Measurements from ENCODE around the gene MSLN. TPM values are rescaled to one million over a fixed set of nuclear protein-coding genes. Genes with fewer than 3 reads are reported as not detected.

The MSLN gene
- polyA plus RNA-seq, 1 donor (not counting 4 experiments of a cell fraction or from before 2014, with no cell fraction given) = 8.5 TPM

DNA sequence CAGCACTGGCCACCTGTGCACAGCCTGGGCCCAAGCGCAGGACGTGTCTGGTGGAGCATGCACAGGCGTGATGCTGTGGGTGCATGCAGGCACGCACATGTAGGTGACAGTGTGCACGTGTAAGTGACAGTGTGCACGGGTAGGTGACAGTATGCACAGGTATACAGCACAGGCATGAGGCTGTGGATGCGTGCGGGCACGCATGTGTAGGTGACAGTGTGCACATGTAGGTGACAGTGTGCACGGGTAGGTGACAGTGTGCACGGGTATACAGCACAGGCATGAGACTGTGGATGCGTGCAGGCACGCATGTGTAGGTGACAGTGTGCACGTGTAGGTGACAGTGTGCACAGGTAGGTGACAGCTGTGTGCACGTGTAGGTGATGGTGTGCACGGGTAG is 19.8 kb downstream of the MSLN start:
- dilution Hi-C loops (cut with MboI; ENCODE audit: extremely low pct_ligation_motif_present, low sequenced_read_pairs) = no loop called here
- Histone ChIP-seq H3K36me3 (ENCODE audit: control insufficient read depth in 2 of 2, extremely low read depth in 1 of 2, insufficient read depth in 2 of 2, low read length in 2 of 2) (peaks cover 0 to under 1% of the 10 kb centered on the region in 2 experiments), H3K9me3 (ENCODE audit: control insufficient read depth, low read depth, low read length) (no peaks in the 10 kb centered on the region), H3K27ac (ENCODE audit: control insufficient read depth, insufficient read depth, low read length) (no peak overlapping the region), H3K9ac (ENCODE audit: control insufficient read depth, extremely low read depth, insufficient read depth, low read length) (no peak overlapping the region), H3K79me2 (ENCODE audit: control insufficient read depth, insufficient read depth, low read length) (no peaks in the 10 kb centered on the region), H3K9me1 (ENCODE audit: control insufficient read depth, extremely low read depth, insufficient read depth, low read length) (no peaks in the 10 kb centered on the region), H3K4me1 (ENCODE audit: control insufficient read depth, extremely low read depth, insufficient read depth, low read length) (peaks cover 23% of the 10 kb centered on the region), H3K27me3 (ENCODE audit: control insufficient read depth, extremely low read depth, insufficient read depth, low read length) (peaks cover 15% of the 10 kb centered on the region), H2AFZ (ENCODE audit: control insufficient read depth, low read length) (no peak overlapping the region), H4K20me1 (ENCODE audit: control insufficient read depth, extremely low read depth, insufficient read depth, low read length) (peaks cover 5% of the 10 kb centered on the region), H3K4me3 (ENCODE audit: control insufficient read depth in 2 of 3, extremely low read depth in 1 of 3, insufficient read depth in 2 of 3, low read depth in 1 of 3, low read length in 3 of 3) (no peak overlapping the region), H3K4me2 (ENCODE audit: control insufficient read depth, extremely low read depth, insufficient read depth, low read depth, low read length) (no peak overlapping the region)
- DNase-seq (ENCODE audit: low read depth, low spot score) (no peak), FAIRE-seq (no peak)
- no peak for TF ChIP-seq EZH2 (IDR thresholded peaks at IDR 0.05; ENCODE audit: low read length)
- TF ChIP-seq CTCF (optimal IDR thresholded peaks at IDR 0.05 in 1 of 3, IDR thresholded peaks at IDR 0.05 in 1 of 3, conservative IDR thresholded peaks at IDR 0.05 in 1 of 3; ENCODE audit: extremely low read depth in 1 of 3, insufficient read depth in 2 of 3, low read length in 3 of 3) = no peak

GRCh38 chr16:781346-782010 is 20.9 kb downstream of the MSLN start:
- Histone ChIP-seq H3K27ac (ENCODE audit: control insufficient read depth, insufficient read depth, low read length) (no peak overlapping the region), H3K27me3 (ENCODE audit: control insufficient read depth, extremely low read depth, insufficient read depth, low read length) (peaks cover 15% of the 10 kb centered on the region), H3K79me2 (ENCODE audit: control insufficient read depth, insufficient read depth, low read length) (no peaks in the 10 kb centered on the region), H3K9ac (ENCODE audit: control insufficient read depth, extremely low read depth, insufficient read depth, low read length) (no peak overlapping the region), H3K36me3 (ENCODE audit: control insufficient read depth in 2 of 2, extremely low read depth in 1 of 2, insufficient read depth in 2 of 2, low read length in 2 of 2) (peaks cover 3 to 8% of the 10 kb centered on the region in 2 experiments), H2AFZ (ENCODE audit: control insufficient read depth, low read length) (no peak overlapping the region), H3K9me1 (ENCODE audit: control insufficient read depth, extremely low read depth, insufficient read depth, low read length) (no peaks in the 10 kb centered on the region), H4K20me1 (ENCODE audit: control insufficient read depth, extremely low read depth, insufficient read depth, low read length) (peaks cover 7% of the 10 kb centered on the region), H3K4me3 (ENCODE audit: control insufficient read depth in 2 of 3, extremely low read depth in 1 of 3, insufficient read depth in 2 of 3, low read depth in 1 of 3, low read length in 3 of 3) (no peak overlapping the region), H3K4me2 (ENCODE audit: control insufficient read depth, extremely low read depth, insufficient read depth, low read depth, low read length) (no peak overlapping the region), H3K4me1 (ENCODE audit: control insufficient read depth, extremely low read depth, insufficient read depth, low read length) (peaks cover 23% of the 10 kb centered on the region), H3K9me3 (ENCODE audit: control insufficient read depth, low read depth, low read length) (no peaks in the 10 kb centered on the region)
- TF ChIP-seq EZH2 (IDR thresholded peaks at IDR 0.05; ENCODE audit: low read length) (no peak), CTCF (optimal IDR thresholded peaks at IDR 0.05 in 1 of 3, IDR thresholded peaks at IDR 0.05 in 1 of 3, conservative IDR thresholded peaks at IDR 0.05 in 1 of 3; ENCODE audit: extremely low read depth in 1 of 3, insufficient read depth in 2 of 3, low read length in 3 of 3) (no peak)
- FAIRE-seq (no peak), DNase-seq (ENCODE audit: low read depth, low spot score) (no peak)
- dilution Hi-C loops (cut with MboI; ENCODE audit: extremely low pct_ligation_motif_present, low sequenced_read_pairs) = no loop called here
